HL-60 (cell line): Measurements from ENCODE around the gene SIPA1.

ENCODE experiments used
- GABPA ChIP-seq: IDR thresholded peaks from 2 replicates; pipeline ENCODE4 v1.6.1; 2012; ENCODE audit warnings: low read depth
- POLR2AphosphoS5 ChIP-seq: IDR thresholded peaks from 2 replicates; pipeline ENCODE4 v1.6.1; 2012; ENCODE audit warnings: low read depth
- SPI1 ChIP-seq: IDR thresholded peaks from 2 replicates; pipeline ENCODE4 v1.6.1; 2012; ENCODE audit warnings: low read depth, mild to moderate bottlenecking, borderline replicate concordance
- TF ChIP-seq, protein P1 (sequence below): IDR thresholded peaks from one replicate; pipeline ENCODE4 v1.5.1; 2011; ENCODE audit warnings: low read length, control low read depth, inconsistent platforms; ENCODE audit not compliant: insufficient read depth
- TF ChIP-seq, protein P2 (sequence below): IDR thresholded peaks from 2 replicates; pipeline ENCODE4 v1.6.1; 2012; ENCODE audit warnings: low read depth; ENCODE audit not compliant: insufficient replicate concordance

DNA sequence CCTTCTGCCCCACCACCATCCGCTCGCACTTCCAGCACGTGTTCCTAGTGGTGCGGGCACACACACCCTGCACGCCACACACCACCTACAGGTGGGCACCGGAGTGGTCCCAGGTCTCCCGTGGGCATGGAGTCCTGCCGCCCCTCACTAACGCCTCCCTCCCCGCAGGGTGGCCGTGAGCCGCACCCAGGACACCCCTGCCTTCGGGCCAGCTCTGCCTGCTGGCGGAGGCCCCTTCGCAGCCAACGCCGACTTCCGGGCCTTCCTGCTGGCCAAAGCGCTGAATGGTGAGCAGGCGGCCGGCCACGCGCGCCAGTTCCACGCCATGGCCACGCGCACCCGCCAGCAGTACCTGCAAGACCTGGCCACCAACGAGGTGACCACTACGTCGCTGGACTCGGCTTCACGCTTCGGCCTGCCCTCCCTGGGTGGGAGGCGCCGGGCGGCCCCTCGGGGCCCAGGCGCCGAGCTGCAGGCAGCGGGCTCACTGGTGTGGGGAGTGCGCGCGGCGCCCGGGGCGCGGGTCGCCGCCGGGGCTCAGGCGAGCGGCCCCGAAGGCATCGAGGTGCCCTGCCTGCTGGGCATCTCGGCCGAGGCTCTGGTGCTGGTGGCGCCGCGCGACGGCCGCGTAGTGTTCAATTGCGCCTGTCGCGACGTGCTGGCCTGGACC, 8.5 kb downstream of the SIPA1 start:
- TF ChIP-seq, protein P1, sequence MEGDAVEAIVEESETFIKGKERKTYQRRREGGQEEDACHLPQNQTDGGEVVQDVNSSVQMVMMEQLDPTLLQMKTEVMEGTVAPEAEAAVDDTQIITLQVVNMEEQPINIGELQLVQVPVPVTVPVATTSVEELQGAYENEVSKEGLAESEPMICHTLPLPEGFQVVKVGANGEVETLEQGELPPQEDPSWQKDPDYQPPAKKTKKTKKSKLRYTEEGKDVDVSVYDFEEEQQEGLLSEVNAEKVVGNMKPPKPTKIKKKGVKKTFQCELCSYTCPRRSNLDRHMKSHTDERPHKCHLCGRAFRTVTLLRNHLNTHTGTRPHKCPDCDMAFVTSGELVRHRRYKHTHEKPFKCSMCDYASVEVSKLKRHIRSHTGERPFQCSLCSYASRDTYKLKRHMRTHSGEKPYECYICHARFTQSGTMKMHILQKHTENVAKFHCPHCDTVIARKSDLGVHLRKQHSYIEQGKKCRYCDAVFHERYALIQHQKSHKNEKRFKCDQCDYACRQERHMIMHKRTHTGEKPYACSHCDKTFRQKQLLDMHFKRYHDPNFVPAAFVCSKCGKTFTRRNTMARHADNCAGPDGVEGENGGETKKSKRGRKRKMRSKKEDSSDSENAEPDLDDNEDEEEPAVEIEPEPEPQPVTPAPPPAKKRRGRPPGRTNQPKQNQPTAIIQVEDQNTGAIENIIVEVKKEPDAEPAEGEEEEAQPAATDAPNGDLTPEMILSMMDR = no peak
- TF ChIP-seq POLR2AphosphoS5 = no peak
- TF ChIP-seq, protein P2, sequence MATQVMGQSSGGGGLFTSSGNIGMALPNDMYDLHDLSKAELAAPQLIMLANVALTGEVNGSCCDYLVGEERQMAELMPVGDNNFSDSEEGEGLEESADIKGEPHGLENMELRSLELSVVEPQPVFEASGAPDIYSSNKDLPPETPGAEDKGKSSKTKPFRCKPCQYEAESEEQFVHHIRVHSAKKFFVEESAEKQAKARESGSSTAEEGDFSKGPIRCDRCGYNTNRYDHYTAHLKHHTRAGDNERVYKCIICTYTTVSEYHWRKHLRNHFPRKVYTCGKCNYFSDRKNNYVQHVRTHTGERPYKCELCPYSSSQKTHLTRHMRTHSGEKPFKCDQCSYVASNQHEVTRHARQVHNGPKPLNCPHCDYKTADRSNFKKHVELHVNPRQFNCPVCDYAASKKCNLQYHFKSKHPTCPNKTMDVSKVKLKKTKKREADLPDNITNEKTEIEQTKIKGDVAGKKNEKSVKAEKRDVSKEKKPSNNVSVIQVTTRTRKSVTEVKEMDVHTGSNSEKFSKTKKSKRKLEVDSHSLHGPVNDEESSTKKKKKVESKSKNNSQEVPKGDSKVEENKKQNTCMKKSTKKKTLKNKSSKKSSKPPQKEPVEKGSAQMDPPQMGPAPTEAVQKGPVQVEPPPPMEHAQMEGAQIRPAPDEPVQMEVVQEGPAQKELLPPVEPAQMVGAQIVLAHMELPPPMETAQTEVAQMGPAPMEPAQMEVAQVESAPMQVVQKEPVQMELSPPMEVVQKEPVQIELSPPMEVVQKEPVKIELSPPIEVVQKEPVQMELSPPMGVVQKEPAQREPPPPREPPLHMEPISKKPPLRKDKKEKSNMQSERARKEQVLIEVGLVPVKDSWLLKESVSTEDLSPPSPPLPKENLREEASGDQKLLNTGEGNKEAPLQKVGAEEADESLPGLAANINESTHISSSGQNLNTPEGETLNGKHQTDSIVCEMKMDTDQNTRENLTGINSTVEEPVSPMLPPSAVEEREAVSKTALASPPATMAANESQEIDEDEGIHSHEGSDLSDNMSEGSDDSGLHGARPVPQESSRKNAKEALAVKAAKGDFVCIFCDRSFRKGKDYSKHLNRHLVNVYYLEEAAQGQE = no peak
- TF ChIP-seq SPI1 = no peak
- TF ChIP-seq GABPA = no peak
